GM19372 (cell line): ENCODE results near the gene MRPL51.
"Not testable (repeated sequence)": the region's sequence is repeated elsewhere in the genome, so short reads cannot be mapped to it uniquely, and the experiment has no call there.

Experiments
- ATAC-seq: cut with Tn5 transposase; IDR thresholded peaks from one replicate; pipeline ENCODE4 v1.9.1; 2021; ENCODE audit warnings: mild to moderate bottlenecking, low read depth, moderate library complexity; ENCODE audit not compliant: unreplicated experiment

MRPL51 gene

GRCh38 chr12:6492838-6493496 is at the start of gene MRPL51:
Gene MRPL51, minus strand, starts transcription at chr12:6493262. Its CDS starts 126 bp downstream, at chr12:6493136.
- ATAC-seq = peak; percentile 61

- ATAC-seq = no peak
Measured at GRCh38 chr12:6542209-6543009, 49.3 kb upstream of the MRPL51 start.

GRCh38 chr12:6541371-6542165 is 48.5 kb upstream of the MRPL51 start:
- no peak for ATAC-seq

GRCh38 chr12:6540181-6540877 is 47.3 kb upstream of the MRPL51 start:
- no peak for ATAC-seq

- ATAC-seq = no peak
Measured at GRCh38 chr12:6539707-6540134, 46.7 kb upstream of the MRPL51 start.

GRCh38 chr12:6539314-6539682 is 46.2 kb upstream of the MRPL51 start:
- ATAC-seq = no peak

- no peak for ATAC-seq
Measured at GRCh38 chr12:6538420-6539313, 45.6 kb upstream of the MRPL51 start.

GRCh38 chr12:6537580-6538419 is 44.7 kb upstream of the MRPL51 start:
- ATAC-seq = not testable (repeated sequence)

- ATAC-seq = no peak
Measured at GRCh38 chr12:6536894-6537579, 44.0 kb upstream of the MRPL51 start.

GRCh38 chr12:6535960-6536847 is 43.1 kb upstream of the MRPL51 start:
- ATAC-seq = no peak

GRCh38 chr12:6535697-6535946 is 42.6 kb upstream of the MRPL51 start:
- ATAC-seq = no peak

GRCh38 chr12:6534945-6535696 is 42.1 kb upstream of the MRPL51 start:
- peak; percentile 15 for ATAC-seq

- ATAC-seq = no peak
Measured at GRCh38 chr12:6534695-6534944, 41.6 kb upstream of the MRPL51 start.

GRCh38 chr12:6533923-6534694 is 41.0 kb upstream of the MRPL51 start, which contains the start of gene GAPDH:
Gene GAPDH, plus strand, starts transcription at chr12:6534517. Its CDS starts 316 bp downstream, at chr12:6534833.
- peak; percentile 51 for ATAC-seq

- peak; percentile 4 for ATAC-seq
Measured at GRCh38 chr12:6533653-6533922, 40.5 kb upstream of the MRPL51 start.

GRCh38 chr12:6532927-6533652 is 40.0 kb upstream of the MRPL51 start:
- no peak for ATAC-seq
